ENCODE measurements around the gene AGPAT2.

DNA sequence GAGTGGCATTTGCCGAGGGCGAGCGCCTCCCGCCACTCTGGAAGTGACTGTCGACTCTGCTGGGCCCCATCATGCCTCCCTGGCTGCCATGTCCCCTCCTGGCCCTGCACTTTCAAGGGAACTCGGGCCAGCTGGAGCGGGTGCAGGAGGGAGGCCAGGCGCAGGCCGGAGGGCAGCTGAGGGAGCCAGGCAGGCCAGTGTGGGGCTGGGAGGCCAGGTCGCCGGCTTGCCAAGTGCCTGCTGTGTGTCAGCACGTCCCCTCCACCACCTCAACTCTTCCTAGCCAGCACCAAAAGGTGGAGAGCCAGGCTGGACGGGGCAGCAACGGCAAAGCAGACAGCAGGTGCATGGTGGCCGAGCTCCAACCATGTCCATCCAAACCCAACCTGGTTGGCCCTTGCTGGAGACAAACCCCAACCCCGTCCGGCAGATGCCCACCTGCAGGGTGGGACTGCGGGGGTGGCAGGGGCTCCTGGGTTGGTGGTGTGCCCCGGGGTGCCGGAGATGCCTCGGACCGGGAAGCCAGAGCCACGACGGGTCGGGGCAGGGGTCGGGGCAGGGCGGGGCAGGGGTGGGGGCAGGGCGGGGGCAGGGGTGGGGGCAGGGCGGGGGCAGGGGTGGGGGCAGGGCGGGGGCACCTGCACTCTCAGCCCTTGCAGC, 61.1 kb downstream of the AGPAT2 start:
- TF ChIP-seq, protein P1, sequence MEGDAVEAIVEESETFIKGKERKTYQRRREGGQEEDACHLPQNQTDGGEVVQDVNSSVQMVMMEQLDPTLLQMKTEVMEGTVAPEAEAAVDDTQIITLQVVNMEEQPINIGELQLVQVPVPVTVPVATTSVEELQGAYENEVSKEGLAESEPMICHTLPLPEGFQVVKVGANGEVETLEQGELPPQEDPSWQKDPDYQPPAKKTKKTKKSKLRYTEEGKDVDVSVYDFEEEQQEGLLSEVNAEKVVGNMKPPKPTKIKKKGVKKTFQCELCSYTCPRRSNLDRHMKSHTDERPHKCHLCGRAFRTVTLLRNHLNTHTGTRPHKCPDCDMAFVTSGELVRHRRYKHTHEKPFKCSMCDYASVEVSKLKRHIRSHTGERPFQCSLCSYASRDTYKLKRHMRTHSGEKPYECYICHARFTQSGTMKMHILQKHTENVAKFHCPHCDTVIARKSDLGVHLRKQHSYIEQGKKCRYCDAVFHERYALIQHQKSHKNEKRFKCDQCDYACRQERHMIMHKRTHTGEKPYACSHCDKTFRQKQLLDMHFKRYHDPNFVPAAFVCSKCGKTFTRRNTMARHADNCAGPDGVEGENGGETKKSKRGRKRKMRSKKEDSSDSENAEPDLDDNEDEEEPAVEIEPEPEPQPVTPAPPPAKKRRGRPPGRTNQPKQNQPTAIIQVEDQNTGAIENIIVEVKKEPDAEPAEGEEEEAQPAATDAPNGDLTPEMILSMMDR (IDR thresholded peaks at IDR 0.05), result no peak
- TF ChIP-seq POLR2A (IDR thresholded peaks at IDR 0.05), result no peak

All from gastroesophageal sphincter (tissue), 3 donors.